HEK293T (cell line): ENCODE measurements around the gene VIM.
"Not testable (repeated sequence)": the region's sequence is repeated elsewhere in the genome, so short reads cannot be mapped to it uniquely, and the experiment has no call there.

ENCODE experiments used
- ARNT ChIP-seq: fragments of 450-650 bp; IDR thresholded peaks from 2 replicates; pipeline ENCODE4 v1.6.1; 2017; ENCODE audit warnings: mild to moderate bottlenecking
- CTBP1 ChIP-seq: fragments of 450-650 bp; IDR thresholded peaks from 2 replicates; pipeline ENCODE4 v1.6.1; 2016; ENCODE audit warnings: borderline replicate concordance
- ELF4 ChIP-seq: fragments of 450-650 bp; IDR thresholded peaks from 2 replicates; pipeline ENCODE4 v1.6.1; 2017; ENCODE audit warnings: antibody characterized with exemption
- FOXA1 ChIP-seq: fragments of 450-650 bp; IDR thresholded peaks from 2 replicates; pipeline ENCODE4 v1.6.1; 2016; ENCODE audit warnings: mild to moderate bottlenecking
- FOXM1 ChIP-seq: fragments of 450-650 bp; IDR thresholded peaks from 2 replicates; pipeline ENCODE4 v1.6.1; 2017; ENCODE audit warnings: mild to moderate bottlenecking, borderline replicate concordance
- HDGF ChIP-seq: fragments of 450-650 bp; IDR thresholded peaks from 2 replicates; pipeline ENCODE4 v1.6.1; 2017; ENCODE audit warnings: antibody characterized with exemption, borderline replicate concordance
- L3MBTL2 ChIP-seq: fragments of 450-650 bp; conservative IDR thresholded peaks from 2 replicates; pipeline ENCODE4 v1.6.1; 2016; ENCODE audit warnings: mild to moderate bottlenecking
- LEF1 ChIP-seq: fragments of 450-650 bp; IDR thresholded peaks from 2 replicates; pipeline ENCODE4 v1.6.1; 2017; ENCODE audit warnings: mild to moderate bottlenecking, borderline replicate concordance
- SP1 ChIP-seq: fragments of 450-650 bp; IDR thresholded peaks from 2 replicates; pipeline ENCODE4 v1.6.1; 2017
- SUZ12 ChIP-seq: fragments of 450-650 bp; IDR thresholded peaks from 2 replicates; pipeline ENCODE4 v1.6.1; 2016; ENCODE audit warnings: mild to moderate bottlenecking
- TARDBP ChIP-seq: fragments of 450-650 bp; IDR thresholded peaks from 2 replicates; pipeline ENCODE4 v1.6.1; 2016
- ZNF384 ChIP-seq: fragments of 450-650 bp; IDR thresholded peaks from 2 replicates; pipeline ENCODE4 v1.6.1; 2016
- TF ChIP-seq, protein P1 (sequence below): fragments of 450-650 bp; IDR thresholded peaks from 2 replicates; pipeline ENCODE4 v1.6.1; 2016

DNA sequence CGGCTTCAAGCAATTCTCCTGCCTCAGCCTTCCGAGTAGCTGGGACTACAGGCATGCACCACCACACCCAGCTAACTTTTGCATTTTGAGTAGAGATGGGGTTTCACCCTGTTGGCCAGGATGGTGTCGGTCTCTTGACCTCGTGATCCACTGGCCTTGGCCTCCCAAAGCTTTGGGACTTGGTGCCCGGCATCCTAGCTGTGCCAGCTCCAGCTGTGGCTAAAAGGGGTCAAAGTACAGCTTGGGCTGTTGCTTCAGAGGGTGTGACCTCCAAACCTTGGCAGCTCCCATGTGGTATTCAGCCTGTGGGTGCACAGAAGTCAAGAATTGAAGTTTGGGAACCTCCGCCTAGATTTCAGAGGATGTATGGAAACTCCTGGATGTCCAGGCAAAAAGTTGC is 38.5 kb downstream of the VIM start:
- TF ChIP-seq ARNT, SP1, CTBP1, LEF1, FOXA1, ELF4, SUZ12, FOXM1, HDGF, L3MBTL2, ZNF384, TARDBP: not testable (repeated sequence)
- TF ChIP-seq, protein P1, sequence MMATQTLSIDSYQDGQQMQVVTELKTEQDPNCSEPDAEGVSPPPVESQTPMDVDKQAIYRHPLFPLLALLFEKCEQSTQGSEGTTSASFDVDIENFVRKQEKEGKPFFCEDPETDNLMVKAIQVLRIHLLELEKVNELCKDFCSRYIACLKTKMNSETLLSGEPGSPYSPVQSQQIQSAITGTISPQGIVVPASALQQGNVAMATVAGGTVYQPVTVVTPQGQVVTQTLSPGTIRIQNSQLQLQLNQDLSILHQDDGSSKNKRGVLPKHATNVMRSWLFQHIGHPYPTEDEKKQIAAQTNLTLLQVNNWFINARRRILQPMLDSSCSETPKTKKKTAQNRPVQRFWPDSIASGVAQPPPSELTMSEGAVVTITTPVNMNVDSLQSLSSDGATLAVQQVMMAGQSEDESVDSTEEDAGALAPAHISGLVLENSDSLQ = not testable (repeated sequence)
